Ovary (tissue), 9 donors: Measurements from ENCODE around the gene RPTOR. TPM values are rescaled to one million over a fixed set of nuclear protein-coding genes. Genes with fewer than 3 reads are reported as not detected.

Source experiments
- DNase-seq, 5 donors: peaks; one replicate each; pipeline ENCODE4 v3.0.0-alpha.2; 2019 to 2020
- H3K27ac ChIP-seq, 2 donors: fragments of 200-600 bp; one replicate each; pipeline versions ENCODE4 v1.5.1 to v1.8.0; 2019 to 2022
- H3K27me3 ChIP-seq: fragments of 200-600 bp; one replicate; pipeline ENCODE4 v1.8.0; 2022
- H3K36me3 ChIP-seq: fragments of 200-600 bp; sonication (generic); one replicate; pipeline ENCODE4 v1.5.1; 2019
- H3K4me1 ChIP-seq: one replicate; pipeline ENCODE4 v1.8.1; 2013; ENCODE audit warnings: mild to moderate bottlenecking, moderate library complexity; ENCODE audit not compliant: insufficient read depth
- H3K4me3 ChIP-seq: fragments of 200-600 bp; sonication (generic); one replicate; pipeline ENCODE4 v1.5.1; 2017
- H3K9me3 ChIP-seq, 2 donors: fragments of 200-600 bp in 1 of 2; sonication (generic) in 1 of 2; one replicate each; pipeline versions ENCODE4 v1.5.1 to v1.8.1; 2013 to 2019; ENCODE audit warnings: mild to moderate bottlenecking in 1 of 2, moderate library complexity in 1 of 2
- EP300 ChIP-seq: sonication (generic); formaldehyde crosslinking; IDR thresholded peaks from one replicate; pipeline ENCODE4 v1.6.1; 2017; ENCODE audit warnings: antibody characterized with exemption
- POLR2A ChIP-seq: fragments of 450-650 bp; IDR thresholded peaks from one replicate; pipeline ENCODE4 v1.6.1; 2017; ENCODE audit warnings: antibody characterized with exemption, mild to moderate bottlenecking, moderate library complexity
- whole genome bisulfite sequencing, 3 donors: extraction: QIAGEN DNeasy Blood & Tissue Kit in 1 of 3; methylation state at CpG; one replicate each; pipeline versions ENCODE4 v1.1.5 to v1.1.7; 2013 to 2017; 5-methylcytosine and 5-hydroxymethylcytosine counted together
- intact Hi-C, 4 donors: fragments of 100-400 bp; cut with DNase I; formaldehyde crosslinking; loops; one replicate each; pipeline versions ENCODE4 v1.11.0 to v1.15.1; 2022 to 2023
- polyA plus RNA-seq, 2 donors: library from polyadenylated mRNA; stranded (reverse); fragments of 200-250 nt in 1 of 2; fragments of 350-450 nt in 1 of 2; fragmentation: Illumina TruSeq in 1 of 2; extraction: RNeasy Lipid Tissue Mini Kit (QIAGEN cat#74804) in 1 of 2; gene quantifications; one replicate each; pipeline ENCODE4 v1.2.3, GENCODE V29; 2013 to 2014
- total RNA-seq, 7 donors: library from RNA; depleted of rRNA in 2 of 7; stranded (reverse); fragments of >200 nt in 2 of 7; fragmentation: NEBNext Ultra II Directional in 3 of 7; extraction: Animal tissue kit (Norgen Biotek cat#: 25700) in 3 of 7; gene quantifications; one replicate each; pipeline versions ENCODE4 v1.1.0 to v1.2.4, GENCODE V29; 2016 to 2023
- TF ChIP-seq, protein P1 (sequence below), 3 donors: fragments of 450-650 bp in 2 of 3; fragments of 200-600 bp in 1 of 3; IDR thresholded peaks; one replicate each; pipeline versions ENCODE4 v1.5.1 to v1.8.0; 2016 to 2022; ENCODE audit warnings: antibody characterized with exemption in 3 of 3, mild to moderate bottlenecking in 1 of 3
- donor health status: DM: no; HTN: no; CAD: no; lungs with moderate emphysema.
- donor health status: DM: no; HTN: no; CAD: no.
- donor health status: Bipolar disorder and iron deficiency.
- donor health status: DM: yes; HTN: yes; CAD: no.
- donor health status: DM: no; HTN: no; CAD: no.
- donor health status: DM: yes; HTN: yes; CAD: no.

RPTOR gene
- total and polyA plus RNA-seq, 9 donors: 11.1 to 41.9 (median 27.9) TPM

DNA sequence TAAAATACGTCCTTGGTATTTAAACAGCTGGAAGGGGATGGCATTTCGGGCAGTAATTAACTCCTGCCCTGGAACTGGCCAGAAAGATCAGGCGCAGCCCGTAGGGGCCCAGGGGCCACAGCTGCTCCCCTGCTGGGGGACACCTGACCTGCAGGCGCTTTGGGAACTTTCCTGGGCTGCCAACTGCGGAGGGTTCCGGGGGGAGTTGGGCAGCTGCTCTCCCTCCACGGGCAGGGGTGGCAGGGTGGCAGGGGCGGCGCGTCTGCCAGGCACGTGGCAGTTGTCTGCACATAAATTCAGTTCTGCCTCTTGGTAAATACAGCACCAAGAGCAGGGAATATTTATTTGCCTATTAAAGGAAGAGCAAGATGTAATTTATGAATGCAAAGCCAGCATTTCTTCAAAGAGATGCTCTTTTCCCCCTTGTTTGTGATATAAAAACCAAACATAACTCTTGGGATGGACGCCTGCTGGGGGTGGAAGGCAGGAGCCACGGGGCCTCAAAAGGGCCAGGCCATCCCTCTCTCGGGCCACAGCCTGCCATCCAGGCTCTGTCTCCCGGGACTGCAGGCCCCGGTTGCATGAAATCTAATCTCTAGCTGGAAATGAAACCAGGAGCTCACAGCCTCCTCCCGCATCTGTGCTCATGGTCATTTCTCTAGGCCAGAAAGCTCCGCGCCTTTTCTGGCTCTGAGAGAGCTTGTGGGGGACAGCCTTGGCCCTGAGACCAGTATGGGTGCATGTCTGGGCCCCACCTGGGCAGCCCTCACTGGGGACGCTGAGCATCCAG, 417.1 kb downstream of the RPTOR start:
- Histone ChIP-seq H3K36me3 (no peaks in the 10 kb centered on the region), H3K27me3 (no peaks in the 10 kb centered on the region), H3K9me3 (no peaks in the 10 kb centered on the region), H3K27ac (no peak overlapping the region), H3K4me3 (no peak overlapping the region), H3K4me1 (peaks cover 22% of the 10 kb centered on the region)
- WGBS, 3 donors: 58 to 64% (median 60%) methylated on average over 21 of the region's 21 CpGs
- TF ChIP-seq POLR2A (no peak), EP300 (no peak)
- TF ChIP-seq, protein P1, sequence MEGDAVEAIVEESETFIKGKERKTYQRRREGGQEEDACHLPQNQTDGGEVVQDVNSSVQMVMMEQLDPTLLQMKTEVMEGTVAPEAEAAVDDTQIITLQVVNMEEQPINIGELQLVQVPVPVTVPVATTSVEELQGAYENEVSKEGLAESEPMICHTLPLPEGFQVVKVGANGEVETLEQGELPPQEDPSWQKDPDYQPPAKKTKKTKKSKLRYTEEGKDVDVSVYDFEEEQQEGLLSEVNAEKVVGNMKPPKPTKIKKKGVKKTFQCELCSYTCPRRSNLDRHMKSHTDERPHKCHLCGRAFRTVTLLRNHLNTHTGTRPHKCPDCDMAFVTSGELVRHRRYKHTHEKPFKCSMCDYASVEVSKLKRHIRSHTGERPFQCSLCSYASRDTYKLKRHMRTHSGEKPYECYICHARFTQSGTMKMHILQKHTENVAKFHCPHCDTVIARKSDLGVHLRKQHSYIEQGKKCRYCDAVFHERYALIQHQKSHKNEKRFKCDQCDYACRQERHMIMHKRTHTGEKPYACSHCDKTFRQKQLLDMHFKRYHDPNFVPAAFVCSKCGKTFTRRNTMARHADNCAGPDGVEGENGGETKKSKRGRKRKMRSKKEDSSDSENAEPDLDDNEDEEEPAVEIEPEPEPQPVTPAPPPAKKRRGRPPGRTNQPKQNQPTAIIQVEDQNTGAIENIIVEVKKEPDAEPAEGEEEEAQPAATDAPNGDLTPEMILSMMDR (IDR thresholded peaks at IDR 0.05): no peak
- intact Hi-C loops: no loop called here
- peak in 3 of 5 donors; percentile 8 to 39 (median 30) for DNase-seq

DNA sequence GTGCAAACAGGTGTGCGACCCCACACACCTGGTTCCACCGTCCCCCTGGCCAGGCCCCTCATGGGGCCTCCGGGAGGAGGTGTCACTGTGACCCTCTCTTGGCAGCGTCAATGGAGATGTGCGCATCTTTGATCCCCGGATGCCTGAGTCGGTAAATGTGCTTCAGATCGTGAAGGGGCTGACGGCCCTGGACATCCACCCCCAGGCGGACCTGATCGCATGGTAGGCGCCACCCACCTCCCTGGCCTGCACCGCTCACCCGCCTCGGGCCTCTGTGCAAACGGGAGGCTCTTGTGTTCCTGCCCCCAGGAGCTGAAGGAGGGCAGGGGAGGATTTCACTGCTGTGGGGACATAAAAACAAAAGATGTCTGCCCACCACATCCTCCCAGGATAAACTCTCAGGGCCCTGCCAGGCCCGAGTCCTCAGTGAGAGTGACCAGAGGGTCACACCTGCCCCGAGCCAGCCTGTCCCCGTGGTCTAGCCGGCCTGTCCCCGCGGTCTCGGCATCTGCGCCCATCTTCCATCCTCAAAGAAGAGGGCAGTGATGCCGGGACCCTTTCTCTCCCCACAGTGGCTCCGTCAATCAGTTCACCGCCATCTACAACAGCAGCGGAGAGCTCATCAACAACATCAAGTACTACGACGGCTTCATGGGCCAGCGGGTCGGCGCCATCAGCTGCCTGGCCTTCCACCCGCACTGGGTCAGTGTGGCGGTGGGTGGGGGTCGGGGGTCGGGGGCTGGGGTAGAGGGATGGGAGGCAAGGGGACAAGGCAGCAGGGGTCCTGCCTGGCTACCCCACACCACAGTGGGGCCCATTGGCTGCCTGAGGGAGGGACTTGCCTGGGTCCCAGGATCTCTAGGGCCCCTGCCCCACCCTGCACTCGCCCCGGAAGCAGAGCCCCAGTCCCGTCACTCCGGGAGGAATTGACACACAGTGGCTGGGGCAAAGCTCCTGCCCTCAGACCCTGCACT, 418.0 kb downstream of the RPTOR start:
- WGBS, 3 donors: 83 to 87% (median 86%) methylated on average over 41 of the region's 41 CpGs
- Histone ChIP-seq H3K4me3 (no peak overlapping the region), H3K27me3 (no peaks in the 10 kb centered on the region), H3K27ac (no peak overlapping the region), H3K36me3 (no peaks in the 10 kb centered on the region), H3K9me3 (no peaks in the 10 kb centered on the region), H3K4me1 (peaks cover 22% of the 10 kb centered on the region)
- peak in 3 of 5 donors; percentile 23 to 41 (median 25) for DNase-seq
- TF ChIP-seq, protein P1 (IDR thresholded peaks at IDR 0.05): no peak
- TF ChIP-seq EP300 (no peak), POLR2A (no peak)
- intact Hi-C loops: no loop called here

DNA sequence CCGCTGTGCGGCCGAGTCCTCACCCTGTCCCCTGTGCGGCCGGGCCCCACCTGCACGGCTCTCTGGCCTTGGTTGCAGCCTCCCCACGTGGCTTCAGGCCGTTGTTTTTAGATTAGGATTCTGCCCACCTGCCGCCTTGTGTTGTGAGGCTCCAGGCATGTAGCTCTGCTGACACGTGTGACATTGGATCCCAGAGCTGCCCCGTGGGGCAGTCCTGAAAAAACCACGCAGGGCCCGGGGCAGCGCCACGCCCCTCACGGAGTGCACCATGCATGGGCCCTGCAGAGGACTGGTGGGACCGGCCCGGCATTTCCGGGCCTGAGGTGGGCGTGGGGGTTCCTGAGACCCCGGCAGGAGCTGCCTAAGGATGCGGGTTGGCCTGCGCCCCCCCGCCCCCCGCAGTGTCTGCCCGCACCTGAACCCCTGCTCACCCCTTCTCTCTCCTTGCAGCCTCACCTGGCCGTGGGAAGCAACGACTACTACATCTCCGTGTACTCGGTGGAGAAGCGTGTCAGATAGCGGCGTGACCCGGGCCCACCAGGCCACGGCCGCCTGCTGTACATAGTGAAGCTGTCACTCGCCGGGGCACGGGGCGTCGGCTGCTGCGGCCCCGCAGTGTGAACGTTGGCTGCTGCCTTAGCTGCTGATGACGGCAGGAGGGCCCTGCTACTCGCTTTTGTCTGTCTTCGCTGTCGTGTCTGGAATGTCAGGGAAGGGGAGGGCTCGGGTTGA, 419.3 kb downstream of the RPTOR start:
- H3K36me3 ChIP-seq: no peaks in the 10 kb centered on the region
- H3K4me1 ChIP-seq: peaks cover 28% of the 10 kb centered on the region
- H3K27me3 ChIP-seq: no peaks in the 10 kb centered on the region
- intact Hi-C loops: no loop called here
- WGBS, 3 donors: 89 to 92% (median 92%) methylated on average over 49 of the region's 49 CpGs
- DNase-seq: peak in 1 of 5 donors; percentile 27
- no peaks in the 10 kb centered on the region for H3K9me3 ChIP-seq
- H3K27ac ChIP-seq: no peak overlapping the region
- H3K4me3 ChIP-seq: no peak overlapping the region
- TF ChIP-seq, protein P1 (IDR thresholded peaks at IDR 0.05): no peak
- TF ChIP-seq EP300 (no peak), POLR2A (no peak)

DNA sequence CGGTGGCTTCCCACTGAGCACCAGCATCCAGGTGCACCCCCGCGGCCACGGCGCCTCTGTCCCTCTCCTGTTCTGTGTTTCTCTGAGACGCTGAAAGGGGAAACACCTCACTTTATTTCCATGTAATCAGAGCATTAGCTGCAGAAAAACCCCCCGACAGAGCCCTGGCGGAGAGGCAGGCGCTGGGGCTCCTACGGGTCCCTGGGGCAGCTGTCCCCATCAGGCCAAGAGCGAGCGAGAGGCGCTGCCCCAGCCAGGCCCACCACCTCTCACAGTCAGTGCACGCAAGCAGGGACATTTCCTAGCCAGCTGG, 419.9 kb downstream of the RPTOR start:
- Histone ChIP-seq H3K27me3 (no peaks in the 10 kb centered on the region), H3K36me3 (no peaks in the 10 kb centered on the region), H3K27ac (no peak overlapping the region), H3K4me1 (peaks cover 25% of the 10 kb centered on the region), H3K4me3 (no peak overlapping the region), H3K9me3 (no peaks in the 10 kb centered on the region)
- TF ChIP-seq, protein P1 (IDR thresholded peaks at IDR 0.05): no peak
- no peak for TF ChIP-seq POLR2A
- TF ChIP-seq EP300: no peak
- WGBS, 3 donors: 88 to 92% (median 89%) methylated on average over 14 of the region's 14 CpGs
- DNase-seq: no peak
- intact Hi-C loops: no loop called here
